Mesangial cell (primary cell): ENCODE results near the gene SPIRE1. TPM values are rescaled to one million over a fixed set of nuclear protein-coding genes. Genes with fewer than 3 reads are reported as not detected.

Experiments used
- total RNA-seq: library from RNA; depleted of rRNA; stranded (reverse); fragments of >200 nt; gene quantifications from 2 replicates; pipeline ENCODE4 v1.2.3, GENCODE V29; 2015

The SPIRE1 gene
- 13.9 and 24.2 TPM in 2 replicates for total RNA-seq

DNA sequence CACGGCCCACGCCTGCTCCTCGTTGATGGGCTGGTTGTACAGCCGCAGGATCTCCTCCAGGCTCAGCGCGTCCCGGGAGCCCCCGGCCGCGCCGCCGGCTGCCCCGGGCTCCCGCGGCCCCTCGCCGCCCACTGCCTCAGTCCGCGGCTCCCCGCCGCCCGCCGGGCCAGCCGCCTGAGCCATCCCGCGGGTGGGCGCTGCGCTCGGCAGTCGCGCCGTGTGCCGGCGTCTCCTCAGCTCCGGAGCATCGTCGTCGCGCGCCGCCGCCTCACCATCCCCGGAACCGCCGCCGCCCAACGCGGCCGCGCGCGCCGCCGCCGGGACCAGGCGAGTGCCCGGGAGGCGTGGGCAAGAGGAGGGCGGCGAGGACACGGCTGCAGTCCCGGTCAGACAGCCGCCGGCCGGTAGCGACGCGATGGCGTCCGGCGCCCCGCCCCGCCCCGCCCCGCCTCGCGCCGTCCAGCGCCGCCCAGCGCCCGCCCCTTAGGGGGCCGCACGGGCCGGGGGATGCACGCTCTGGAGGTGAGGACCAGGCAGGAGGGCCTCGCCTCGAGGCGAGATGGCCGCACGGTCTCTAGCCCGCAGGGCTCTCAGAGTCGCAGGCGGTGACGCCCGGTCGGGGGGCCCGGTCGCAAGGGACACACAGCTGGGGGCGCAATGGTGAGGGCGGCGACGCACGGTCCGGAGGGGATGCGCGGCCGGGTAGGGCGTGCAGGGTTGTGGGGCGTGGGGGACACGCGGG, at the start of gene SPIRE1:
Gene SPIRE1 (minus strand): TSS at position 424 of the 742 bp plus-strand sequence. CDS start 241 bp downstream, at position 183.

DNA sequence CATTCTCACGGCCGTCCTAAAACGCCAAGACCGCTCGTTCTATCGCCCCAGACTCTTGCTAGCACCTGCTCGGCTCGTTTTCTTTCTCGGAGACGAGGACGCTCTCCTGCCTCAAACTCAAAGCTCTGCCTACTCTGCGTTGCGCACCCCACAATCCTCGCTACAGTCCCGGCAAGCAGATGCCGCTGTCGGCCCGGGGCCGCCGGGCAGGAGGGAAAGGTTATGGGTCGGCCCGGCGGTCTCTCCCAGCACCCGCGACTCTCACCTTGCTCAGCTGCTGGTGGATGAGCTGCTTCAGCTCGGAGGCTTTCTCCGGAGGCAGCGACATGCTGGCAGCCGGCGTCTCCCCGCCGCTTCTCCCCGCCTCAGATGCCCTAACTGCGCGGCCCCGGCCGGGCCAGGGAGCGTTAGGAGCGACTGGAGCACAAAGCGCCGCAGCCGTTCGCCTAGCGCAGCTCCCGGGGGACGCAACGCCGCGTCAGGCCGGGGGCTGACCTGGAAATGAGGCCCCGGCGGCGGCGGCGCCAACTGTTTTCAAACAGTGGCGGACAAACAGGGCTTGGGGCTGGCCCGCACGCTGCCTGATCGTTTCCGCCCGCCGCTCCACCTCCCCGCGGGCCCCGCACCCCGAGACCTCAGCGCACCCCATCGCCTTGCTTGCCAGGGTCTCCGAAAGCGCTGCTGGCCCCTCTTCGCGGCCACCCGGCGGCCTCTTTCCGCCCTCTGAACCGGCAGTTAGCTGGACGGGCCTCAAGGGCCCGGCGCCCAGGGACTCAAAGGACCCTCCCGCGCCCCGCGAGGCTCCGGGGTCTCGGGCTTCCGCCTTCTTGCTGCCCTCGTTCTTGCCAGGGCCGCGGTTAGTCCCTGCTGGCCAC, 44.6 kb upstream of the SPIRE1 start, which contains the start of the genes CEP76 and PSMG2:
Gene CEP76 (minus strand): TSS at position 503 of the 875 bp plus-strand sequence. CDS start 175 bp downstream, at position 328.
Gene PSMG2 (plus strand): TSS at position 822 of the 875 bp plus-strand sequence. CDS start 66 bp downstream, outside the sequence.

Other genes with a start within 250 kb of the SPIRE1 start
- gene CEP76, start 44.6 kb upstream of the SPIRE1 start, total RNA-seq: 4.7 and 9.1 TPM in 2 replicates
- 62.5 and 73.7 TPM in 2 replicates for gene PSMG2, start 44.9 kb upstream of the SPIRE1 start, total RNA-seq
- gene PTPN2, start 226.1 kb upstream of the SPIRE1 start, total RNA-seq: 16.0 and 18.1 TPM in 2 replicates